ENCODE data around the gene MPV17L2.

Gene MPV17L2

GRCh38 chr19:18191640-18192062, 1.4 kb upstream of the MPV17L2 start:
- ATAC-seq, result no peak
- TF ChIP-seq ZNF8 (CRISPR knock-in tag; IDR thresholded peaks at IDR 0.05) (no peak), ISL1 (CRISPR knock-in tag; IDR thresholded peaks at IDR 0.05) (no peak), ZNF565 (CRISPR knock-in tag; conservative IDR thresholded peaks at IDR 0.05; ENCODE audit: low read depth) (no peak), TCF4 (CRISPR knock-in tag; IDR thresholded peaks at IDR 0.05; ENCODE audit: borderline replicate concordance) (no peak), PATZ1 (CRISPR knock-in tag; IDR thresholded peaks at IDR 0.05; ENCODE audit: borderline replicate concordance) (no peak), CREB5 (CRISPR knock-in tag; IDR thresholded peaks at IDR 0.05; ENCODE audit: low read depth) (no peak)

- no peak for ATAC-seq
- TF ChIP-seq TSHZ2 (CRISPR knock-in tag; IDR thresholded peaks at IDR 0.05), result no peak
- no peak for TF ChIP-seq CREB5 (CRISPR knock-in tag; IDR thresholded peaks at IDR 0.05; ENCODE audit: low read depth)
- no peak for TF ChIP-seq SNAI2 (CRISPR knock-in tag; IDR thresholded peaks at IDR 0.05)
- TF ChIP-seq PPARA (CRISPR knock-in tag; IDR thresholded peaks at IDR 0.05; ENCODE audit: borderline replicate concordance), result no peak
- no peak for TF ChIP-seq POU6F1 (CRISPR knock-in tag; IDR thresholded peaks at IDR 0.05; ENCODE audit: borderline replicate concordance, low read depth)
- no peak for TF ChIP-seq TCF4 (CRISPR knock-in tag; IDR thresholded peaks at IDR 0.05; ENCODE audit: borderline replicate concordance)
- TF ChIP-seq ZNF8 (CRISPR knock-in tag; IDR thresholded peaks at IDR 0.05), result no peak
- no peak for TF ChIP-seq ISL1 (CRISPR knock-in tag; IDR thresholded peaks at IDR 0.05)
- TF ChIP-seq OSR1 (CRISPR knock-in tag; IDR thresholded peaks at IDR 0.05), result no peak
- no peak for TF ChIP-seq ZC3H10 (CRISPR knock-in tag; IDR thresholded peaks at IDR 0.05)
- TF ChIP-seq ZNF565 (CRISPR knock-in tag; conservative IDR thresholded peaks at IDR 0.05; ENCODE audit: low read depth), result no peak
- TF ChIP-seq ZFP3 (CRISPR knock-in tag; IDR thresholded peaks at IDR 0.05), result no peak
- TF ChIP-seq ESRRG (CRISPR knock-in tag; IDR thresholded peaks at IDR 0.05), result no peak
- no peak for TF ChIP-seq TOX (CRISPR knock-in tag; IDR thresholded peaks at IDR 0.05; ENCODE audit: borderline replicate concordance)
- no peak for TF ChIP-seq ZFP30 (CRISPR knock-in tag; IDR thresholded peaks at IDR 0.05)
- TF ChIP-seq BACH2 (CRISPR knock-in tag; IDR thresholded peaks at IDR 0.05; ENCODE audit: borderline replicate concordance), result no peak
- no peak for TF ChIP-seq CSDC2 (CRISPR knock-in tag; IDR thresholded peaks at IDR 0.05)
- no peak for TF ChIP-seq PATZ1 (CRISPR knock-in tag; IDR thresholded peaks at IDR 0.05; ENCODE audit: borderline replicate concordance)
These were observed 566 bp downstream of the MPV17L2 start for GRCh38 chr19:18193388-18194180.
